Endothelial cell of umbilical vein (primary cell): Measurements from ENCODE around the gene C10orf71. TPM values are rescaled to one million over a fixed set of nuclear protein-coding genes. Genes with fewer than 3 reads are reported as not detected.

ENCODE experiments used
- BruUV-seq: library from RNA; stranded (reverse); fragments of 400-500 nt; replicated peaks from 2 replicates; lab custom pipeline; 2021; lab: Mats Ljungman, UMichigan
- CTCF ChIA-PET: fragments of 300-600, 350-600 bp; sonication (Branson Sonifier 250); formaldehyde crosslinking; loops from one replicate; lab custom pipeline; 2021; ENCODE audit warnings: antibody characterized with exemption, inconsistent platforms; lab: Charles Lee
- POLR2A ChIA-PET: fragments of 300-600, 350-600 bp; sonication (Branson Sonifier 250); formaldehyde crosslinking; loops from one replicate; lab custom pipeline; 2021; ENCODE audit warnings: antibody characterized with exemption, inconsistent platforms; lab: Charles Lee
- DNase-seq: peaks from one replicate; pipeline ENCODE4 v3.0.0-alpha.2; 2011; ENCODE audit warnings: low read depth, low spot score
- FAIRE-seq: peaks from 2 replicates; lab custom pipeline; 2011; peaks lifted over from hg19 to GRCh38; lab: Jason Lieb, UNC
- H2AFZ ChIP-seq: 2 replicates; pipeline ENCODE4 v1.6.0; 2012; ENCODE audit warnings: low read depth, low read length, control low read depth, inconsistent platforms
- H3K27ac ChIP-seq: 2 replicates; pipeline ENCODE4 v1.5.1; 2011; ENCODE audit warnings: low read depth, mild to moderate bottlenecking, control low read depth, low read length, moderate library complexity; ENCODE audit not compliant: insufficient read depth
- H3K27me3 ChIP-seq, 2 experiments: 2 replicates each; pipeline versions ENCODE4 v1.6.0 to v1.6.1; 2011; ENCODE audit warnings: low read length in 2 of 2, mixed read lengths in 1 of 2; ENCODE audit not compliant: control insufficient read depth in 2 of 2, insufficient read depth in 2 of 2
- H3K36me3 ChIP-seq, 2 experiments: 2 replicates in 1 of 2; 3 replicates in 1 of 2; pipeline ENCODE4 v1.5.1; 2011; ENCODE audit warnings: low read length in 2 of 2, mild to moderate bottlenecking in 1 of 2, moderate library complexity in 1 of 2; ENCODE audit not compliant: control insufficient read depth in 2 of 2, insufficient read depth in 2 of 2; ENCODE audit errors: extremely low read depth in 1 of 2
- H3K4me1 ChIP-seq: 3 replicates; pipeline ENCODE4 v1.5.1; 2011; ENCODE audit warnings: mild to moderate bottlenecking, low read length; ENCODE audit not compliant: control insufficient read depth, insufficient read depth; ENCODE audit errors: extremely low read depth
- H3K4me2 ChIP-seq: 2 replicates; pipeline ENCODE4 v1.6.1; 2011; ENCODE audit warnings: low read length, control low read depth, mixed read lengths; ENCODE audit not compliant: insufficient read depth
- H3K4me3 ChIP-seq, 3 experiments: fragments of 200-600 bp in 1 of 3; sonication (generic), shearing (Covaris generic) in 1 of 3; replicated peaks in 1 of 3; 2 replicates each; pipeline ENCODE4 v1.5.1; 2011 to 2016; ENCODE audit warnings: control low read depth in 3 of 3, low read length in 3 of 3, mild to moderate bottlenecking in 2 of 3, inconsistent platforms in 1 of 3, low read depth in 1 of 3, moderate library complexity in 1 of 3; ENCODE audit not compliant: insufficient read depth in 1 of 3
- H3K79me2 ChIP-seq: 2 replicates; pipeline ENCODE4 v1.6.0; 2012; ENCODE audit warnings: low read length, inconsistent platforms; ENCODE audit not compliant: control insufficient read depth, insufficient read depth
- H3K9ac ChIP-seq: replicated peaks from 2 replicates; pipeline ENCODE3; 2011; ENCODE audit warnings: low read length, control low read depth; ENCODE audit not compliant: insufficient read depth; ENCODE audit errors: extremely low read depth
- H3K9me1 ChIP-seq: replicated peaks from 3 replicates; pipeline ENCODE4 v1.6.0; 2011; ENCODE audit warnings: mild to moderate bottlenecking, low read length; ENCODE audit not compliant: control insufficient read depth, insufficient read depth; ENCODE audit errors: extremely low read depth
- H3K9me3 ChIP-seq: replicated peaks from 2 replicates; pipeline ENCODE4 v1.5.1; 2012; ENCODE audit warnings: low read length, inconsistent platforms; ENCODE audit not compliant: control insufficient read depth, insufficient read depth
- H4K20me1 ChIP-seq: replicated peaks from 2 replicates; pipeline ENCODE3; 2011; ENCODE audit warnings: mild to moderate bottlenecking, low read length; ENCODE audit not compliant: control insufficient read depth, insufficient read depth; ENCODE audit errors: extremely low read depth
- EZH2 ChIP-seq: IDR thresholded peaks from 2 replicates; pipeline ENCODE4 v1.6.1; 2012; ENCODE audit warnings: borderline replicate concordance, low read depth, mild to moderate bottlenecking, moderate library complexity, low read length, inconsistent platforms; ENCODE audit not compliant: severe bottlenecking
- FOS ChIP-seq: IDR thresholded peaks from 2 replicates; pipeline ENCODE4 v1.6.1; 2011; ENCODE audit warnings: mild to moderate bottlenecking, low read length, moderate library complexity, borderline replicate concordance; ENCODE audit not compliant: insufficient read depth
- JUN ChIP-seq: IDR thresholded peaks from 2 replicates; pipeline ENCODE4 v1.6.1; 2011; ENCODE audit warnings: borderline replicate concordance, low read depth; ENCODE audit not compliant: insufficient read length, insufficient read depth
- MYC ChIP-seq: IDR thresholded peaks from one replicate; pipeline ENCODE4 v1.6.1; 2011; ENCODE audit warnings: mild to moderate bottlenecking, low read depth, low read length
- dilution Hi-C: fragments of 300-500 bp; cut with MboI; formaldehyde crosslinking; loops from one replicate; pipeline ENCODE4 v1.15.0; 2019; ENCODE audit warnings: low sequenced_read_pairs; ENCODE audit not compliant: extremely low pct_ligation_motif_present
- intact Hi-C: fragments of 100-400 bp; cut with micrococcal nuclease; formaldehyde crosslinking; loops from one replicate; pipeline ENCODE4 v1.10.0; 2022
- polyA plus RNA-seq, 4 experiments: library from polyadenylated mRNA; depleted of rRNA in 3 of 4; stranded (reverse) in 3 of 4; unstranded in 1 of 4; fragments of >200 nt; gene quantifications; 2 replicates each; pipeline versions ENCODE4 v1.2.1 to v1.2.3, GENCODE V29; 2011 to 2012; ENCODE audit warnings: missing spikeins in 1 of 4
- total RNA-seq: library from RNA; stranded (reverse); gene quantifications from 2 replicates; pipeline ENCODE4 v1.2.3, GENCODE V29; 2021
- TF ChIP-seq, protein P1 (sequence below), 2 donors: IDR thresholded peaks; 1 replicate in 1 of 2; 2 replicates in 1 of 2; pipeline ENCODE4 v1.5.1; 2011; ENCODE audit warnings: low read length in 2 of 2, mild to moderate bottlenecking in 2 of 2, moderate library complexity in 2 of 2, control low read depth in 1 of 2, inconsistent platforms in 1 of 2, low read depth in 1 of 2; ENCODE audit not compliant: insufficient read depth in 1 of 2; ENCODE audit errors: extremely low read depth in 1 of 2
- TF ChIP-seq, protein P2 (sequence below): IDR thresholded peaks from 2 replicates; pipeline ENCODE4 v1.6.1; 2011; ENCODE audit not compliant: insufficient read depth, insufficient read length

The C10orf71 gene
- total and polyA plus RNA-seq, 2 donors (not counting 3 experiments of a cell fraction or from before 2014, with no cell fraction given): not detected

GRCh38 chr10:49364051-49364450 lies 65.1 kb downstream of the C10orf71 start:
- dilution Hi-C loops: no loop called here
- DNase-seq (no peak), FAIRE-seq (no peak)
- Histone ChIP-seq H3K27ac (no peak overlapping the region), H3K9me1 (no peaks in the 10 kb centered on the region), H2AFZ (no peak overlapping the region), H4K20me1 (no peaks in the 10 kb centered on the region), H3K27me3 (no peaks in the 10 kb centered on the region), H3K79me2 (no peaks in the 10 kb centered on the region), H3K4me2 (no peak overlapping the region), H3K4me1 (no peaks in the 10 kb centered on the region), H3K4me3 (no peak overlapping the region), H3K9me3 (no peaks in the 10 kb centered on the region), H3K36me3 (no peaks in the 10 kb centered on the region), H3K9ac (no peak overlapping the region)
- no TSS peak for BruUV-seq
- POLR2A ChIA-PET: no interaction called here
- intact Hi-C loops: no loop called here
- TF ChIP-seq FOS (no peak), MYC (no peak)
- TF ChIP-seq, protein P1, sequence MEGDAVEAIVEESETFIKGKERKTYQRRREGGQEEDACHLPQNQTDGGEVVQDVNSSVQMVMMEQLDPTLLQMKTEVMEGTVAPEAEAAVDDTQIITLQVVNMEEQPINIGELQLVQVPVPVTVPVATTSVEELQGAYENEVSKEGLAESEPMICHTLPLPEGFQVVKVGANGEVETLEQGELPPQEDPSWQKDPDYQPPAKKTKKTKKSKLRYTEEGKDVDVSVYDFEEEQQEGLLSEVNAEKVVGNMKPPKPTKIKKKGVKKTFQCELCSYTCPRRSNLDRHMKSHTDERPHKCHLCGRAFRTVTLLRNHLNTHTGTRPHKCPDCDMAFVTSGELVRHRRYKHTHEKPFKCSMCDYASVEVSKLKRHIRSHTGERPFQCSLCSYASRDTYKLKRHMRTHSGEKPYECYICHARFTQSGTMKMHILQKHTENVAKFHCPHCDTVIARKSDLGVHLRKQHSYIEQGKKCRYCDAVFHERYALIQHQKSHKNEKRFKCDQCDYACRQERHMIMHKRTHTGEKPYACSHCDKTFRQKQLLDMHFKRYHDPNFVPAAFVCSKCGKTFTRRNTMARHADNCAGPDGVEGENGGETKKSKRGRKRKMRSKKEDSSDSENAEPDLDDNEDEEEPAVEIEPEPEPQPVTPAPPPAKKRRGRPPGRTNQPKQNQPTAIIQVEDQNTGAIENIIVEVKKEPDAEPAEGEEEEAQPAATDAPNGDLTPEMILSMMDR (IDR thresholded peaks at IDR 0.05; ENCODE audit: extremely low read depth in 1 of 2, insufficient read depth in 1 of 2, low read depth in 1 of 2, low read length in 2 of 2): no peak
- TF ChIP-seq, protein P2, sequence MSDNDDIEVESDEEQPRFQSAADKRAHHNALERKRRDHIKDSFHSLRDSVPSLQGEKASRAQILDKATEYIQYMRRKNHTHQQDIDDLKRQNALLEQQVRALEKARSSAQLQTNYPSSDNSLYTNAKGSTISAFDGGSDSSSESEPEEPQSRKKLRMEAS: no peak
- CTCF ChIA-PET: no interaction called here

DNA sequence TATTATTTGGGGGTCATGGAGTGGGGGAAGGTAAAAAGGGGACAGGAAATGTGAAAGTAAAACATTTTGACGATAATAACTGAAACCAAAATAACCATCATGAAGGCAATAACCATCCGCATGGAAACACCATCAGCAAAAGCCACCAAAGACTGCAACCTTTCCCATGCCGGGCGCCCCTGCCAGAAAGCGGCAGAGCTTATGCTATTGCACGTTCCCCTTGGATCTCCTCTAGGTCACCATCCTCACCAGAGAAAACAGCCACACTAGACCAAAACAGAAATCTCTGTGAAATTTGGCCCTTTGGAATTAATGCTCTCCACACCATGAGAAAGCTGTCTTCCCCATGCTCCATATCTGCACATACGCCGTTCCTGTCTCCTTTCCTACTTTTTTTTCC lies 65.8 kb downstream of the C10orf71 start:
- Histone ChIP-seq H3K79me2 (no peaks in the 10 kb centered on the region), H3K4me3 (no peak overlapping the region), H3K9me1 (no peaks in the 10 kb centered on the region), H3K27me3 (no peaks in the 10 kb centered on the region), H3K9ac (no peak overlapping the region), H3K27ac (no peak overlapping the region), H3K9me3 (no peaks in the 10 kb centered on the region), H2AFZ (no peak overlapping the region), H3K36me3 (no peaks in the 10 kb centered on the region), H4K20me1 (no peaks in the 10 kb centered on the region), H3K4me2 (no peak overlapping the region), H3K4me1 (peaks cover 6% of the 10 kb centered on the region)
- DNase-seq (no peak), FAIRE-seq (no peak)
- intact Hi-C loops (no loop called here), dilution Hi-C loops (no loop called here)
- CTCF ChIA-PET: no interaction called here
- BruUV-seq: no TSS peak
- POLR2A ChIA-PET: no interaction called here
- TF ChIP-seq EZH2 (no peak), JUN (no peak)
